Measurements from ENCODE around the gene AKNAD1. TPM values are rescaled to one million over a fixed set of nuclear protein-coding genes. Genes with fewer than 3 reads are reported as not detected.

The AKNAD1 gene
- total and polyA plus RNA-seq, 2 of the 4 experiments (the other 2 are of a cell fraction) = 0.07 to 0.18 TPM

GRCh38 chr1:108878160-108878469, 21.2 kb upstream of the AKNAD1 start:
- in situ Hi-C loops (cut with MboI; ENCODE audit: low sequenced_read_pairs) = no loop called here
- intact Hi-C loops (cut with micrococcal nuclease) = no loop called here
- no peak for ATAC-seq (ENCODE audit: low read depth)
- no peaks in the 10 kb centered on the region for H3K9me1 ChIP-seq (ENCODE audit: insufficient read depth, low read length)
- no TSS peak for BruUV-seq (replicated peaks)
- H4K91ac ChIP-seq (ENCODE audit: insufficient read depth, low read depth, low read length) = no peak overlapping the region
- no peak overlapping the region for H2BK5ac ChIP-seq (ENCODE audit: low read depth, low read length, poor library complexity, severe bottlenecking)
- H2BK15ac ChIP-seq (ENCODE audit: low read depth, low read length) = no peak overlapping the region
- H3K23ac ChIP-seq (ENCODE audit: low read depth, low read length) = peak overlapping the region; percentile 70; the same call in 1 of the 2 replicates
- no peaks in the 10 kb centered on the region for H3K9me3 ChIP-seq (ENCODE audit: control insufficient read depth, insufficient read depth, low read length)
- H3K36me3 ChIP-seq (ENCODE audit: control insufficient read depth, insufficient read depth, low read length) = no peaks in the 10 kb centered on the region
- H3K4ac ChIP-seq (ENCODE audit: low read depth, low read length) = peak overlapping the region; percentile 4; the same call in 1 of the 2 replicates
- peak overlapping the region; percentile 83 for H3K4me3 ChIP-seq (ENCODE audit: insufficient read depth, low read depth, low read length)
- H4K8ac ChIP-seq (ENCODE audit: low read depth in 2 of 2, low read length in 2 of 2) = no peak overlapping the region
- no peak overlapping the region for H3K18ac ChIP-seq (ENCODE audit: low read depth, low read length)
- H3K27me3 ChIP-seq (ENCODE audit: control insufficient read depth, insufficient read depth, low read length) = no peaks in the 10 kb centered on the region
- no peak overlapping the region for H2AK5ac ChIP-seq (ENCODE audit: low read depth, low read length)
- no peaks in the 10 kb centered on the region; the same call in 1 of the 2 replicates for H4K20me1 ChIP-seq (ENCODE audit: insufficient read depth, low read length)
- peak overlapping the region; percentile 48; the same call in 1 of the 2 replicates for H3K9ac ChIP-seq (ENCODE audit: low read depth, low read length)
- no peak for TF ChIP-seq CEBPB (IDR thresholded peaks at IDR 0.05; ENCODE audit: low read depth, low read length)
- CTCF ChIA-PET = interaction anchor here (0.7 to 1.3 kb wide), 2 partner anchors 50 to 61 kb away, joined by 3 to 4 read pairs; no protein-coding TSS in a partner anchor
- peak overlapping the region; percentile 93 for H3K4me2 ChIP-seq (ENCODE audit: low read depth, low read length)
- no peak overlapping the region for H2AK9ac ChIP-seq (replicated peaks; ENCODE audit: low read depth, low read length, poor library complexity)
- DNase-seq = no peak
- no peak overlapping the region for H2BK20ac ChIP-seq (ENCODE audit: low read depth, low read length)
- POLR2A ChIA-PET (ENCODE audit: unreplicated experiment) = no interaction called here
- H3K4me1 ChIP-seq (ENCODE audit: control insufficient read depth, insufficient read depth, low read length) = no peaks in the 10 kb centered on the region; the same call in 1 of the 2 replicates
- H3K56ac ChIP-seq (ENCODE audit: extremely low read depth, insufficient read depth, low read length) = peak overlapping the region; percentile 35; the same call in 1 of the 2 replicates
- peak overlapping the region; percentile 35; the same call in 1 of the 2 replicates for H3K14ac ChIP-seq (replicated peaks; ENCODE audit: low read depth, low read length)
- H2BK120ac ChIP-seq (ENCODE audit: low read depth, low read length) = no peak overlapping the region
- no peak overlapping the region for H4K5ac ChIP-seq (ENCODE audit: low read depth, low read length)
- peaks cover 18 to 48% of the 10 kb centered on the region in 2 experiments for H3K79me1 ChIP-seq (ENCODE audit: low read depth in 1 of 2, low read length in 2 of 2)
- H2AFZ ChIP-seq (replicated peaks; ENCODE audit: low read length, poor library complexity) = no peak overlapping the region
- no peak overlapping the region for H3K27ac ChIP-seq (ENCODE audit: insufficient read depth, low read length)
- dilution Hi-C loops (cut with HindIII; ENCODE audit: low sequenced_read_pairs, unreplicated experiment) = no loop called here
- no CpG with 5 or more reads among the region's 4 CpGs for WGBS, 2 experiments (ENCODE audit: extremely low coverage in 2 of 2, insufficient read length in 1 of 2)

All from IMR-90 (cell line).